22Rv1 (cell line): ENCODE measurements around the gene GABARAPL1.

Experiments
- CTCF ChIP-seq: fragments of 450-650 bp; IDR thresholded peaks from 2 replicates; pipeline ENCODE4 v1.5.1; 2017; ENCODE audit warnings: mild to moderate bottlenecking
- ZFX ChIP-seq: fragments of 450-650 bp; IDR thresholded peaks from 2 replicates; pipeline ENCODE4 v1.6.1; 2017; ENCODE audit warnings: antibody characterized with exemption, borderline replicate concordance

- TF ChIP-seq CTCF (peak; percentile 22; the same call in 1 of the 2 replicates), ZFX (no peak)
Observed at GRCh38 chr12:10175846-10176636, 36.6 kb upstream of the GABARAPL1 start.
